GM12873 (cell line): ENCODE results near the gene PGGT1B.

ENCODE experiments used
- CTCF ChIP-seq: IDR thresholded peaks from 2 replicates; pipeline ENCODE4 v1.5.1; 2012; ENCODE audit warnings: low read depth, mild to moderate bottlenecking, moderate library complexity, low read length, control low read depth; ENCODE audit not compliant: insufficient read depth; ENCODE audit errors: missing control alignments

PGGT1B gene

GRCh38 chr5:115231598-115231997 lies 31.1 kb downstream of the PGGT1B start:
- TF ChIP-seq CTCF, result no peak

GRCh38 chr5:115229606-115230005 lies 33.1 kb downstream of the PGGT1B start:
- TF ChIP-seq CTCF, result no peak

- no peak for TF ChIP-seq CTCF
These were observed 35.4 kb downstream of the PGGT1B start for GRCh38 chr5:115227281-115227680.

GRCh38 chr5:115214541-115214940 lies 48.1 kb downstream of the PGGT1B start:
- no peak for TF ChIP-seq CTCF

- TF ChIP-seq CTCF, result no peak
These were observed 53.4 kb downstream of the PGGT1B start for GRCh38 chr5:115209279-115209678.

- no peak for TF ChIP-seq CTCF
These were observed 59.7 kb downstream of the PGGT1B start for GRCh38 chr5:115202952-115203351.

- no peak for TF ChIP-seq CTCF
These were observed 66.5 kb downstream of the PGGT1B start for GRCh38 chr5:115196161-115196560.

GRCh38 chr5:115194676-115195075 lies 68.0 kb downstream of the PGGT1B start:
- TF ChIP-seq CTCF, result no peak
